CD4-positive, alpha-beta T cell treated with Interleukin-10 for 1 hour (primary cell): Measurements from ENCODE around the gene M1AP.
A peak's percentile ranks its signal among the peaks of the same experiment; 100 is the strongest.
"Not testable (repeated sequence)": the region's sequence is repeated elsewhere in the genome, so short reads cannot be mapped to it uniquely, and the experiment has no call there.

Experiments used
- DNase-seq: peaks from one replicate; pipeline ENCODE4 v3.0.0-alpha.2; 2020

The M1AP gene

GRCh38 chr2:74562126-74562775 is 85.9 kb downstream of the M1AP start:
- no peak for DNase-seq

GRCh38 chr2:74561022-74561421 is 87.1 kb downstream of the M1AP start:
- DNase-seq = not testable (repeated sequence)

GRCh38 chr2:74560591-74560990 is 87.5 kb downstream of the M1AP start:
- no peak for DNase-seq

GRCh38 chr2:74559912-74560311 is 88.2 kb downstream of the M1AP start:
- no peak for DNase-seq

GRCh38 chr2:74558284-74559230 is 89.6 kb downstream of the M1AP start:
- no peak for DNase-seq

- no peak for DNase-seq
Observed at GRCh38 chr2:74556831-74557370, 91.2 kb downstream of the M1AP start.

- no peak for DNase-seq
Observed at GRCh38 chr2:74556159-74556558, 92.0 kb downstream of the M1AP start.

GRCh38 chr2:74555610-74556103 is 92.5 kb downstream of the M1AP start:
- DNase-seq = no peak

- peak; percentile 53 for DNase-seq
Observed at GRCh38 chr2:74554820-74555531, 93.2 kb downstream of the M1AP start.

GRCh38 chr2:74553892-74554819 is 94.0 kb downstream of the M1AP start, which contains the start of the genes DOK1 and LOXL3:
Gene DOK1 (plus strand): TSS chr2:74554720. CDS start chr2:74554755, 35 bp downstream.
Gene LOXL3 (minus strand): TSS chr2:74553942. CDS start chr2:74552634, 1,308 bp downstream.
- peak; percentile 86 for DNase-seq

- no peak for DNase-seq
Observed at GRCh38 chr2:74552914-74553811, 95.0 kb downstream of the M1AP start.

- no peak for DNase-seq
Observed at GRCh38 chr2:74551942-74552913, 95.9 kb downstream of the M1AP start.

- DNase-seq = no peak
Observed at GRCh38 chr2:74551530-74551929, 96.6 kb downstream of the M1AP start.

- DNase-seq = no peak
Observed at GRCh38 chr2:74550231-74550630, 97.9 kb downstream of the M1AP start.

- no peak for DNase-seq
Observed at GRCh38 chr2:74548900-74549826, 99.0 kb downstream of the M1AP start.

GRCh38 chr2:74548285-74548899 is 99.7 kb downstream of the M1AP start:
- no peak for DNase-seq

- no peak for DNase-seq
Observed at GRCh38 chr2:74546004-74546403, 102.1 kb downstream of the M1AP start.

GRCh38 chr2:74544634-74545033 is 103.5 kb downstream of the M1AP start:
- peak; percentile 30 for DNase-seq
